Upper lobe of left lung (tissue), 4 donors: Measurements from ENCODE around the gene DRC7.
A peak's percentile ranks its signal among the peaks of the same experiment; 100 is the strongest.

ENCODE experiments used
- CTCF ChIP-seq, 6 experiments: fragments of 450-650 bp in 4 of 6; fragments of 200-600 bp in 2 of 6; sonication (generic) in 2 of 6; IDR thresholded peaks; one replicate each; pipeline ENCODE4 v1.5.1; 2016 to 2019; ENCODE audit warnings: antibody characterized with exemption in 6 of 6
- EP300 ChIP-seq, 4 donors: sonication (generic); formaldehyde crosslinking; IDR thresholded peaks; one replicate each; pipeline ENCODE4 v1.5.1; 2017; ENCODE audit warnings: antibody characterized with exemption in 4 of 4, control low read depth in 2 of 4
- POLR2A ChIP-seq, 4 donors: fragments of 450-650 bp; IDR thresholded peaks; one replicate each; pipeline ENCODE4 v1.5.1; 2016 to 2017; ENCODE audit warnings: antibody characterized with exemption in 4 of 4, mild to moderate bottlenecking in 2 of 4
- POLR2AphosphoS5 ChIP-seq, 2 donors: sonication (generic); formaldehyde crosslinking; IDR thresholded peaks; one replicate each; pipeline ENCODE4 v1.5.1; 2017; ENCODE audit warnings: antibody characterized with exemption in 2 of 2

GRCh38 chr16:57757326-57757786 is 62.8 kb downstream of the DRC7 start:
- TF ChIP-seq POLR2A (IDR thresholded peaks at IDR 0.05) (no peak), CTCF (IDR thresholded peaks at IDR 0.05) (peak; percentile 95 to 98 (median 97)), POLR2AphosphoS5 (IDR thresholded peaks at IDR 0.05) (no peak), EP300 (IDR thresholded peaks at IDR 0.05) (no peak)
